Endothelial cell of umbilical vein (primary cell): Measurements from ENCODE around the gene AZGP1. TPM values are rescaled to one million over a fixed set of nuclear protein-coding genes. Genes with fewer than 3 reads are reported as not detected.

Experiments used
- BruUV-seq: library from RNA; stranded (reverse); fragments of 400-500 nt; replicated peaks from 2 replicates; lab custom pipeline; 2021; lab: Mats Ljungman, UMichigan
- CTCF ChIA-PET: fragments of 300-600, 350-600 bp; sonication (Branson Sonifier 250); formaldehyde crosslinking; loops from one replicate; lab custom pipeline; 2021; ENCODE audit warnings: antibody characterized with exemption, inconsistent platforms; lab: Charles Lee
- POLR2A ChIA-PET: fragments of 300-600, 350-600 bp; sonication (Branson Sonifier 250); formaldehyde crosslinking; loops from one replicate; lab custom pipeline; 2021; ENCODE audit warnings: antibody characterized with exemption, inconsistent platforms; lab: Charles Lee
- DNase-seq: peaks from one replicate; pipeline ENCODE4 v3.0.0-alpha.2; 2011; ENCODE audit warnings: low read depth, low spot score
- FAIRE-seq: peaks from 2 replicates; lab custom pipeline; 2011; peaks lifted over from hg19 to GRCh38; lab: Jason Lieb, UNC
- H2AFZ ChIP-seq: 2 replicates; pipeline ENCODE4 v1.6.0; 2012; ENCODE audit warnings: low read depth, low read length, control low read depth, inconsistent platforms
- H3K27ac ChIP-seq: 2 replicates; pipeline ENCODE4 v1.5.1; 2011; ENCODE audit warnings: low read depth, mild to moderate bottlenecking, control low read depth, low read length, moderate library complexity; ENCODE audit not compliant: insufficient read depth
- H3K27me3 ChIP-seq, 2 experiments: 2 replicates each; pipeline versions ENCODE4 v1.6.0 to v1.6.1; 2011; ENCODE audit warnings: low read length in 2 of 2, mixed read lengths in 1 of 2; ENCODE audit not compliant: control insufficient read depth in 2 of 2, insufficient read depth in 2 of 2
- H3K36me3 ChIP-seq, 2 experiments: 2 replicates in 1 of 2; 3 replicates in 1 of 2; pipeline ENCODE4 v1.5.1; 2011; ENCODE audit warnings: low read length in 2 of 2, mild to moderate bottlenecking in 1 of 2, moderate library complexity in 1 of 2; ENCODE audit not compliant: control insufficient read depth in 2 of 2, insufficient read depth in 2 of 2; ENCODE audit errors: extremely low read depth in 1 of 2
- H3K4me1 ChIP-seq: 3 replicates; pipeline ENCODE4 v1.5.1; 2011; ENCODE audit warnings: mild to moderate bottlenecking, low read length; ENCODE audit not compliant: control insufficient read depth, insufficient read depth; ENCODE audit errors: extremely low read depth
- H3K4me2 ChIP-seq: 2 replicates; pipeline ENCODE4 v1.6.1; 2011; ENCODE audit warnings: low read length, control low read depth, mixed read lengths; ENCODE audit not compliant: insufficient read depth
- H3K4me3 ChIP-seq, 3 experiments: fragments of 200-600 bp in 1 of 3; sonication (generic), shearing (Covaris generic) in 1 of 3; replicated peaks in 1 of 3; 2 replicates each; pipeline ENCODE4 v1.5.1; 2011 to 2016; ENCODE audit warnings: control low read depth in 3 of 3, low read length in 3 of 3, mild to moderate bottlenecking in 2 of 3, inconsistent platforms in 1 of 3, low read depth in 1 of 3, moderate library complexity in 1 of 3; ENCODE audit not compliant: insufficient read depth in 1 of 3
- H3K79me2 ChIP-seq: 2 replicates; pipeline ENCODE4 v1.6.0; 2012; ENCODE audit warnings: low read length, inconsistent platforms; ENCODE audit not compliant: control insufficient read depth, insufficient read depth
- H3K9ac ChIP-seq: replicated peaks from 2 replicates; pipeline ENCODE3; 2011; ENCODE audit warnings: low read length, control low read depth; ENCODE audit not compliant: insufficient read depth; ENCODE audit errors: extremely low read depth
- H3K9me1 ChIP-seq: replicated peaks from 3 replicates; pipeline ENCODE4 v1.6.0; 2011; ENCODE audit warnings: mild to moderate bottlenecking, low read length; ENCODE audit not compliant: control insufficient read depth, insufficient read depth; ENCODE audit errors: extremely low read depth
- H3K9me3 ChIP-seq: replicated peaks from 2 replicates; pipeline ENCODE4 v1.5.1; 2012; ENCODE audit warnings: low read length, inconsistent platforms; ENCODE audit not compliant: control insufficient read depth, insufficient read depth
- H4K20me1 ChIP-seq: replicated peaks from 2 replicates; pipeline ENCODE3; 2011; ENCODE audit warnings: mild to moderate bottlenecking, low read length; ENCODE audit not compliant: control insufficient read depth, insufficient read depth; ENCODE audit errors: extremely low read depth
- CTCF ChIP-seq, 2 donors: IDR thresholded peaks; 1 replicate in 1 of 2; 2 replicates in 1 of 2; pipeline ENCODE4 v1.5.1; 2011; ENCODE audit warnings: low read length in 2 of 2, mild to moderate bottlenecking in 2 of 2, moderate library complexity in 2 of 2, control low read depth in 1 of 2, inconsistent platforms in 1 of 2, low read depth in 1 of 2; ENCODE audit not compliant: insufficient read depth in 1 of 2; ENCODE audit errors: extremely low read depth in 1 of 2
- EZH2 ChIP-seq: IDR thresholded peaks from 2 replicates; pipeline ENCODE4 v1.6.1; 2012; ENCODE audit warnings: borderline replicate concordance, low read depth, mild to moderate bottlenecking, moderate library complexity, low read length, inconsistent platforms; ENCODE audit not compliant: severe bottlenecking
- FOS ChIP-seq: IDR thresholded peaks from 2 replicates; pipeline ENCODE4 v1.6.1; 2011; ENCODE audit warnings: mild to moderate bottlenecking, low read length, moderate library complexity, borderline replicate concordance; ENCODE audit not compliant: insufficient read depth
- GATA2 ChIP-seq: IDR thresholded peaks from 2 replicates; pipeline ENCODE4 v1.7.0; 2011; ENCODE audit warnings: low read depth, mild to moderate bottlenecking, moderate library complexity, mixed read lengths, low read length; ENCODE audit not compliant: insufficient read length, insufficient read depth
- JUN ChIP-seq: IDR thresholded peaks from 2 replicates; pipeline ENCODE4 v1.6.1; 2011; ENCODE audit warnings: borderline replicate concordance, low read depth; ENCODE audit not compliant: insufficient read length, insufficient read depth
- MAX ChIP-seq: IDR thresholded peaks from 2 replicates; pipeline ENCODE4 v1.6.1; 2011; ENCODE audit not compliant: insufficient read depth, insufficient read length
- MYC ChIP-seq: IDR thresholded peaks from one replicate; pipeline ENCODE4 v1.6.1; 2011; ENCODE audit warnings: mild to moderate bottlenecking, low read depth, low read length
- POLR2A ChIP-seq: IDR thresholded peaks from 2 replicates; pipeline ENCODE4 v1.6.1; 2012; ENCODE audit warnings: low read depth, mild to moderate bottlenecking, control low read depth, low read length
- POLR2AphosphoS5 ChIP-seq: IDR thresholded peaks from 2 replicates; pipeline ENCODE4 v1.6.1; 2012; ENCODE audit warnings: low read depth, mild to moderate bottlenecking, control low read depth, low read length, moderate library complexity; ENCODE audit not compliant: insufficient read depth
- dilution Hi-C: fragments of 300-500 bp; cut with MboI; formaldehyde crosslinking; loops from one replicate; pipeline ENCODE4 v1.15.0; 2019; ENCODE audit warnings: low sequenced_read_pairs; ENCODE audit not compliant: extremely low pct_ligation_motif_present
- intact Hi-C: fragments of 100-400 bp; cut with micrococcal nuclease; formaldehyde crosslinking; loops from one replicate; pipeline ENCODE4 v1.10.0; 2022
- polyA plus RNA-seq, 4 experiments: library from polyadenylated mRNA; depleted of rRNA in 3 of 4; stranded (reverse) in 3 of 4; unstranded in 1 of 4; fragments of >200 nt; gene quantifications; 2 replicates each; pipeline versions ENCODE4 v1.2.1 to v1.2.3, GENCODE V29; 2011 to 2012; ENCODE audit warnings: missing spikeins in 1 of 4
- total RNA-seq: library from RNA; stranded (reverse); gene quantifications from 2 replicates; pipeline ENCODE4 v1.2.3, GENCODE V29; 2021

Gene AZGP1
- total and polyA plus RNA-seq, 2 donors (not counting 3 experiments of a cell fraction or from before 2014, with no cell fraction given) = not detected

- ChIA-PET POLR2A (interaction anchor here (1.0 to 1.4 kb wide), 3 partner anchors 9 to 74 kb away, joined by 3 to 7 read pairs (median 4); partner anchors contain the start of gene GJC3), CTCF (interaction anchor here (0.5 to 8.8 kb wide), 8 partner anchors 9 to 838 kb away, joined by 3 to 153 read pairs (median 5); partner anchors contain the start of gene GJC3)
- peaks cover 0 to 3% of the 10 kb centered on the region in 2 experiments for H3K36me3 ChIP-seq
- peak overlapping the region; percentile 91 for H2AFZ ChIP-seq
- peak overlapping the region; percentile 51 to 84 (median 58) for H3K4me3 ChIP-seq
- TSS peak; percentile 84 for BruUV-seq
- H3K27me3 ChIP-seq = no peaks in the 10 kb centered on the region
- peaks cover 39% of the 10 kb centered on the region for H3K79me2 ChIP-seq
- H3K9ac ChIP-seq = peak overlapping the region; percentile 71
- H4K20me1 ChIP-seq = no peaks in the 10 kb centered on the region
- H3K27ac ChIP-seq = peak overlapping the region; percentile 63
- TF ChIP-seq FOS (no peak), CTCF (IDR thresholded peaks at IDR 0.05; ENCODE audit: extremely low read depth in 1 of 2, insufficient read depth in 1 of 2, low read depth in 1 of 2, low read length in 2 of 2) (no peak), EZH2 (no peak), JUN (no peak), GATA2 (no peak), POLR2AphosphoS5 (no peak), MAX (no peak), POLR2A (no peak), MYC (no peak)
- H3K4me2 ChIP-seq = peak overlapping the region; percentile 93
- no peaks in the 10 kb centered on the region for H3K9me3 ChIP-seq
- intact Hi-C loops = loop anchor here (10.0 kb wide), 1 partner anchor 165 kb away; the partner anchor contains the start of genes COPS6 and ZNF3
- no peak for DNase-seq
- dilution Hi-C loops = no loop called here
- FAIRE-seq = no peak
- H3K4me1 ChIP-seq = peaks cover 17% of the 10 kb centered on the region
- no peaks in the 10 kb centered on the region for H3K9me1 ChIP-seq
Measured at GRCh38 chr7:99919814-99920112, 56.1 kb downstream of the AZGP1 start.
